HFFc6 (cell line): Measurements from ENCODE around the gene COL4A2. TPM values are rescaled to one million over a fixed set of nuclear protein-coding genes. Genes with fewer than 3 reads are reported as not detected.

Experiments
- DNase-seq: peaks from one replicate; pipeline ENCODE4 v3.0.0-alpha.2; 2018
- H3K27ac Mint-ChIP-seq: 2 replicates; pipeline ENCODE4 v1.8.0; 2020; ENCODE audit warnings: mild to moderate bottlenecking, mixed read lengths
- H3K27me3 Mint-ChIP-seq: 2 replicates; pipeline ENCODE4 v1.8.0; 2021; ENCODE audit warnings: mild to moderate bottlenecking, moderate library complexity, mixed read lengths; ENCODE audit not compliant: insufficient read depth
- H3K36me3 Mint-ChIP-seq: 2 replicates; pipeline ENCODE4 v1.8.0; 2021; ENCODE audit warnings: low read depth, mixed read lengths
- H3K4me1 Mint-ChIP-seq: 2 replicates; pipeline ENCODE4 v1.8.0; 2020; ENCODE audit warnings: low read depth, mixed read lengths
- H3K4me3 Mint-ChIP-seq: 2 replicates; pipeline ENCODE4 v1.8.0; 2020; ENCODE audit warnings: mild to moderate bottlenecking, moderate library complexity, mixed read lengths
- H3K9me3 Mint-ChIP-seq: 2 replicates; pipeline ENCODE4 v1.8.0; 2020; ENCODE audit warnings: mild to moderate bottlenecking, mixed read lengths
- total RNA-seq, 6 experiments: library from RNA; stranded (reverse); fragmentation: NEBNext Ultra II Directional; extraction: Animal tissue kit (Norgen Biotek cat#: 25700); gene quantifications; 2 replicates in 1 of 6; 3 replicates in 5 of 6; pipeline ENCODE4 v1.2.3, GENCODE V29; 2021
- TF ChIP-seq, protein P1 (sequence below): fragments of 200-600 bp; sonication (generic); IDR thresholded peaks from 2 replicates; pipeline ENCODE4 v1.5.0; 2021; ENCODE audit warnings: antibody characterized with exemption, mild to moderate bottlenecking

The COL4A2 gene
- total RNA-seq, 6 experiments from 2014 or later = 202 to 327 (median 217) TPM

DNA sequence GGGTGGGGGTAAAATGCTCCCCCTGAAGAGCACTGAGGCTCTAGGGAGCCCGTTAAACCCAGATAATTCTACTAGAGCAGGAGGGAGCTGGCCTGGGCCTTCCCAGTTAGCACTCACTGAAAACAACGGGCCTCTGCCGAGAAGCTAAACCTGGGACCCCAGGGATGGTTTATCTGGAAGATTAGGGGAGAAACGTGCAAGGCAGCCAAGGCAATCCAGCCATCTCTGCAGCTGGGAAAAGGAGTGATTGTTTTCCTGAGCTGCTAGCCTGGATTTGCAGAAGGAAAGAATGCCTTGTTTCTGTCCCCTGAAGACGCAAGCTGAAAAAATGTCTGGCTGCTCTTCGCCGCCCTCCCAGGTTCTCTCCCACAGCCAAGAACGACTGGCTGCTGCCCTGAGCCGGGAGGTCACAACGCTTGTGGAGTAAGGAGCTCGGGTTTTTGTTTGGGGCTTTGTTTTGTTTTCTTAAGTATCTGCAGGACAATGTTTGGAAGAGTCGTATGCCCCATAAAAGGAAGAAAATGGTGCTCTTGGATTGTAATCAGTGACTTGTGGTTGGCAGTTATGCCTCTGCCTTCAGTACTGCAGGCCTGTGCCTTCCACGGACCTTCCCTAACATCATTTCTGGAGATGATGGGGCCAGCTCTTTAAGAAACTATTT is 31.5 kb downstream of the COL4A2 start:
- Mint-ChIP-seq H3K27me3 (no peaks in the 10 kb centered on the region; the same call in 1 of the 2 replicates), H3K9me3 (no peaks in the 10 kb centered on the region), H3K27ac (peak overlapping the region; percentile 87), H3K36me3 (peaks cover 44% of the 10 kb centered on the region), H3K4me1 (peaks cover 85% of the 10 kb centered on the region), H3K4me3 (peak overlapping the region; percentile 31)
- TF ChIP-seq, protein P1, sequence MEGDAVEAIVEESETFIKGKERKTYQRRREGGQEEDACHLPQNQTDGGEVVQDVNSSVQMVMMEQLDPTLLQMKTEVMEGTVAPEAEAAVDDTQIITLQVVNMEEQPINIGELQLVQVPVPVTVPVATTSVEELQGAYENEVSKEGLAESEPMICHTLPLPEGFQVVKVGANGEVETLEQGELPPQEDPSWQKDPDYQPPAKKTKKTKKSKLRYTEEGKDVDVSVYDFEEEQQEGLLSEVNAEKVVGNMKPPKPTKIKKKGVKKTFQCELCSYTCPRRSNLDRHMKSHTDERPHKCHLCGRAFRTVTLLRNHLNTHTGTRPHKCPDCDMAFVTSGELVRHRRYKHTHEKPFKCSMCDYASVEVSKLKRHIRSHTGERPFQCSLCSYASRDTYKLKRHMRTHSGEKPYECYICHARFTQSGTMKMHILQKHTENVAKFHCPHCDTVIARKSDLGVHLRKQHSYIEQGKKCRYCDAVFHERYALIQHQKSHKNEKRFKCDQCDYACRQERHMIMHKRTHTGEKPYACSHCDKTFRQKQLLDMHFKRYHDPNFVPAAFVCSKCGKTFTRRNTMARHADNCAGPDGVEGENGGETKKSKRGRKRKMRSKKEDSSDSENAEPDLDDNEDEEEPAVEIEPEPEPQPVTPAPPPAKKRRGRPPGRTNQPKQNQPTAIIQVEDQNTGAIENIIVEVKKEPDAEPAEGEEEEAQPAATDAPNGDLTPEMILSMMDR = no peak
- no peak for DNase-seq

DNA sequence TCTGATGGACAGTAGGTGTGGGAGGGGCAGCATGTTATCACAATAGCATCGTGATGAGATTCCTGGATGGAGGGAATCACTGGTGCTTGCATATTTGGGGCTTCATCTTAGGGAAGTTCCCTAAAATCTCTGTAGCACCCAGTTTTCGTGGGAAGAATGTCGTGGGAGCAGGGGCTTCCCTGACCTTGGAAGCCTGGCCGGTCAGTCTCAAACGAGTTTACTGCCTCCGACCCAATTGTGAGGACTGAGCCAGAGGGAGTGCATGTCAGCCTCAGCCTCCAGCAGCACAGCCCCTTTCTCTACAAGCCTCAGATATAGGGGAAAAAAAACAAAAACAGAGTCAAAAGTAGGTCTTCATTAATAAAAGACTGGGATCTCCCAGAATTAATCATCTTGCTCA is 32.2 kb downstream of the COL4A2 start:
- H3K27ac Mint-ChIP-seq = peak overlapping the region; percentile 87
- peak overlapping the region; percentile 31 for H3K4me3 Mint-ChIP-seq
- peaks cover 42% of the 10 kb centered on the region for H3K36me3 Mint-ChIP-seq
- peaks cover 78% of the 10 kb centered on the region for H3K4me1 Mint-ChIP-seq
- TF ChIP-seq, protein P1 = no peak
- no peaks in the 10 kb centered on the region for H3K9me3 Mint-ChIP-seq
- no peak for DNase-seq
- H3K27me3 Mint-ChIP-seq = no peaks in the 10 kb centered on the region; the same call in 1 of the 2 replicates

DNA sequence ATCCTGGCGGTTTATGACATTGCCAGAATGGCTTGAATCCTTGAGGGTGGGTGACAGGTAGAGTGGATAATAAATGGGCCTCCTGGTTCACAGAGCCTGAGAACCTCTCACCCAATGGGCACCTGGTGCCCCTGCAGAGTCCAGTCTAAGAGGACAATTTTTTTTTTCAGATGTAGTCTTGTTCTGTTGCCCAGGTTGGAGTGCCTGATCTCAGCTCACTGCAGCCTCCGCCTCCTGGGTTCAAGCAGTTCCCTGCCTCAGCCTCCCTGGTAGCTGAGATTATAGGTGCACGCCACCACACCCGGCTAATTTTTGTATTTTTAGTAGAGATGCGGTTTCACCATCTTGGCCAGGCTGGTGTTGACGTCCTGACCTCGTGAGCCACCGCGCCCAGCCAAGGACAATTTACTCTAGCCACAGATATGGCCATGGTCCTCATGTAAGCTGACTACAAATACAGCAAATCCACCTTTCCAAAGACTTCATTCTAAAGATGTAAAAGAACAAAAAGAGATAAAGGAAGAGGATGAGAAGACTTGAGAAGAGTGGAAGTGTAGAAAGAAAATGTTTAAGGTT is 33.0 kb downstream of the COL4A2 start:
- no peaks in the 10 kb centered on the region for H3K9me3 Mint-ChIP-seq
- peaks cover 34% of the 10 kb centered on the region for H3K36me3 Mint-ChIP-seq
- DNase-seq = no peak
- no peaks in the 10 kb centered on the region; the same call in 1 of the 2 replicates for H3K27me3 Mint-ChIP-seq
- H3K4me1 Mint-ChIP-seq = peaks cover 70% of the 10 kb centered on the region
- TF ChIP-seq, protein P1 = no peak
- peak overlapping the region; percentile 87 for H3K27ac Mint-ChIP-seq
- H3K4me3 Mint-ChIP-seq = peak overlapping the region; percentile 72; the same call in 1 of the 2 replicates

DNA sequence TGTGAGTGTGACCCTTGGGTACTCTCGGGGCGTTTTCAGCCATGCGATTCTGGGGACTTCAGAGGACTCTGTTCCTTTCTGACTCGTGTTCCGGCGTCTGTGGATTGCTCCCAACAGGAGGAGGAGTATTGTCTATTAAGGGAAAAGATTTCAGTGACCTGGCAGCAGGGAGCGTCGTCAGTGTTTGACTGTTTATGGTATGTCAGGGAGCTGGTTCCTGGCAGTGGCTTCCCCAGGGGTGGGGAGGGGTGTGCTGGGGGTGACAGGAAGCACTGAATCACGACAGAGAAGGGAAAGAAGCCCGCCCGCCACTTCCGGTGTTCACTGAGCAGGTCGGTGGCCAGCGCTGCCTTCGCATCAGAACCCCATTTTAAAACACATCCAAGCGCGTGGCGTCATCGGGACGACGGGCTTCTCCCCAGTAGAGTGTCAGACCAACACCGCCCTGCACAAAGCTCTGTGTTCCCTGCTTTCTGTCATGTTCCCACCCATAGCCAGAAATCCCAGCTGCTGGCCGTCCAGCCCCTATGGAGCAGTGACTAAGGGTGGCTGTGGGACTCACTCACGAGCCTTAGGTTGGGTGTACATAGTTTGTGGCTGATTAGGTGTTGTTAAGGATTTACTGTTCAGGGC is 33.8 kb downstream of the COL4A2 start:
- Mint-ChIP-seq H3K9me3 (no peaks in the 10 kb centered on the region), H3K4me1 (peaks cover 64% of the 10 kb centered on the region), H3K27ac (peak overlapping the region; percentile 87), H3K4me3 (peak overlapping the region; percentile 72), H3K36me3 (peaks cover 29% of the 10 kb centered on the region), H3K27me3 (no peaks in the 10 kb centered on the region; the same call in 1 of the 2 replicates)
- TF ChIP-seq, protein P1 = no peak
- DNase-seq = peak; percentile 45

DNA sequence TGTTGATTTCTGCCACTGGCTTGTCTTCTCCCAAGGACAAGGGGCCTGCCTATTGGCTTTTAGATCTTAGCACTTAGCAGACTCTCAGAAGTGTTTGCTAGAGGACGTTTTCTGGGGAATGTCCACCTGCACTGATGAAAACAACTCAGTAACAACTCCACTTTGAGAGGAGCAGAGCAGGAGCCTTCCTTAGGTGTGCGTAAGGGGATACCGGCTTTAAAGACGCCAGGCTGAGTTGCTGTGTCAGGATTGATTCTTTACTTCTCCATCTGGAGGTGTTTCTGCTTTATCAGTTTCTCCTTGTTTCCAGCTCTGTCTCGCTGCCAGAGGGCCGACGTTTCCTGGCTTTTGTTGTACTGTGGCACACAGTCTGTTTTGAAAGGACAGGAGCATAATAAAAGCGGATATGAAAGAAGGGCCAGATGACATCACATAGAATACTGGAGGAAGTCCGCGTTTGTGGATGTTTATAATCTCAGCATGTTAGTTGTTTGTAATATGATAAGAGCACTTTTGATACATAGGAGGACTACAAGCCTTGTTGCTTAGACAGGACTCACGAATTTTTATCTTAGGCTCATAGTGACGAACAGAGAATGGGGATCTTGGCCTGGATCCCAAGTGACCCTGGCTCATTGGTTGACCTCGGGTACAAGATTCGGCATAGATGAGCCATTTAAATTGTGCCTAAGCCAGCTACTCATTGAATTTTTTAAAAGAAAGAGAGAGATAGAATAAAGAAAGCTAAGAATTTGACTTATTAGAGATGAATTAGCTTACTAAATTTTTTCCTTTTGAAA is 34.6 kb downstream of the COL4A2 start:
- H3K27me3 Mint-ChIP-seq = no peaks in the 10 kb centered on the region; the same call in 1 of the 2 replicates

More for the DNA sequence above, 34.6 kb downstream of the COL4A2 start:
- TF ChIP-seq, protein P1 = no peak
- DNase-seq = no peak
- Mint-ChIP-seq H3K4me3 (peak overlapping the region; percentile 72; the same call in 1 of the 2 replicates), H3K36me3 (peaks cover 28% of the 10 kb centered on the region), H3K9me3 (no peaks in the 10 kb centered on the region), H3K27ac (peak overlapping the region; percentile 87), H3K4me1 (peaks cover 64% of the 10 kb centered on the region)
